Endometrial microvascular endothelial cells (primary cell): ENCODE results near the gene PDP2. TPM values are rescaled to one million over a fixed set of nuclear protein-coding genes. Genes with fewer than 3 reads are reported as not detected.
"Not testable (repeated sequence)": the region's sequence is repeated elsewhere in the genome, so short reads cannot be mapped to it uniquely, and the experiment has no call there.

ENCODE experiments used
- in situ Hi-C: cut with HindIII; loops from 2 replicates; pipeline ENCODE4 v1.10.0; 2017; ENCODE audit warnings: low sequenced_read_pairs, low pct_unique_long_range_greater_than_20kb; ENCODE audit errors: inconsistent ontology term
- total RNA-seq: library from RNA; depleted of rRNA; stranded (reverse); fragments of >200 nt; gene quantifications from one replicate; pipeline ENCODE4 v1.2.3, GENCODE V29; 2015; ENCODE audit errors: inconsistent ontology term

Gene PDP2
- total RNA-seq, 1 donor from 2014 or later, result 12.5 TPM

DNA sequence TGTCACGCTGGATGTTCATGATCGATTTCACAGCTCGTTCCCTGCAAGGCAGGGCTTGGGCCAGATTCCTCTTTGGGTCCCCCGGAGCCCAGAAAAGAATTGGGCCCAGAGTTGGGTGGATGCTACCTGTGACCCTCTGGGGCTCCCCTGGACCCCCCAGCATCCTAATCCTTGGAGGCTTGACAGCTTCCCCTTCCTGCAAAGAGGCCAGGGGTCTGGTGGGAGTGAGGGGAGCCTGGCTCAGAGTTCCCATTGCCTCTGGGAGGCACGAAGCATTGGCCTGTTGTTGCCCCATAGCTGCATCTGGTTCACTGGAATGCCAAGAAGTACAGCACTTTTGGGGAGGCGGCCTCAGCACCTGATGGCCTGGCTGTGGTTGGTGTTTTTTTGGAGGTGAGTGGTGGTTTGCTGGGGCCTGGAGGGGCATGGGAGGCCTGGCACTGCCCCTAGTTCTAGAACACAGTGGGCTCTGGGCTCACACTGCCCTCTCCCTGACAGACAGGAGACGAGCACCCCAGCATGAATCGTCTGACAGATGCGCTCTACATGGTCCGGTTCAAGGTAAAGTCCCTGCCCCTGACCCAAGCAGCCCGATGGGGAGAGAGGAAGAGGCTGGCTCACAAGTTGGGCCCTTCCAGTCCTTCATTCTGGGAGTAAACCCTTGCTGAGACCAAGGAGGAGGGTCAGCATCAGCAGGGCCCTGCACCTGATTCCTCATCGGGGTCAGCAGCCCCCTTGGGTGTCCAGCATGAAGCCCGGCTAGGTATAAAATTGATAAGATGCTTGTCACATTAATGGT is 28.9 kb upstream of the PDP2 start:
- in situ Hi-C loops, result no loop called here

DNA sequence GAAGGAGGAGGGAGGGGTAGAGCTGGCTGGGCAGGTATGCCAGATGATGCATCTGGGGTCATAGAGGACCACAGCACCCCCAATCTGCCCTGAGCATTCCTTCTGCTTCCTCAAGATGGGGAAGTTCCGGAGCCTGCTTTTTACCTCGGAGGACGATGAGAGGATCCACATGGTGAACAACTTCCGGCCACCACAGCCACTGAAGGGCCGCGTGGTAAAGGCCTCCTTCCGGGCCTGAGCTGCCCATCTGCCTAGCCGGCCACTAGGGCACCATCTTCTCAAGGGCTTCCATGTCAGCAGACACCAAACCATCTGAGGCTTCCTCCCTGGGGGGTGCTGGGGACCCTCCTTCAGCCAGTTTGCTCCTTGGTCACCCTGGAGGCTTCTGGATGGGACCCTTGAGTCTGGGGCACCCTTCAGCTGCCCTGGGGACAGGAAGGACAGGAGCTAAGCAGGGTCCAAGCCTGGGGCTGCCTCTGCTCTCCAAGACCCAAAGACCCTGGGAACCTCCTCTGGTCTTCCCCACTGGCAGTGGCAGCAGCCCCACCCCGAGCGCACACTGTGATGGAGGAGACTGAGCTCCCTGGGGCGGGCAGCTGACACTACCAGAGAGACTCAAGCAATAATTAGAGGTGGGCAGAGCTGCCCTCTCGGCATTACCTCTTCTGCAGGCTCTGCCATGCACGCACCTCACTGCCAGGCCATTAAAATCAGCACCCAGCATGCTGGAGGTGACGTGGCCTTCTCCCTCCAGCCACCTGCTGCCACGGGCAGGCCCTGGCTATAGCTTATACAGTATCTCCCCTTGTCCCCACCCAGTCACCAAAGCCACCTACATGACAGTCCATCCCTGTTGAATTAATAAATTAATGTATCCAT is 26.8 kb upstream of the PDP2 start:
- in situ Hi-C loops, result no loop called here

DNA sequence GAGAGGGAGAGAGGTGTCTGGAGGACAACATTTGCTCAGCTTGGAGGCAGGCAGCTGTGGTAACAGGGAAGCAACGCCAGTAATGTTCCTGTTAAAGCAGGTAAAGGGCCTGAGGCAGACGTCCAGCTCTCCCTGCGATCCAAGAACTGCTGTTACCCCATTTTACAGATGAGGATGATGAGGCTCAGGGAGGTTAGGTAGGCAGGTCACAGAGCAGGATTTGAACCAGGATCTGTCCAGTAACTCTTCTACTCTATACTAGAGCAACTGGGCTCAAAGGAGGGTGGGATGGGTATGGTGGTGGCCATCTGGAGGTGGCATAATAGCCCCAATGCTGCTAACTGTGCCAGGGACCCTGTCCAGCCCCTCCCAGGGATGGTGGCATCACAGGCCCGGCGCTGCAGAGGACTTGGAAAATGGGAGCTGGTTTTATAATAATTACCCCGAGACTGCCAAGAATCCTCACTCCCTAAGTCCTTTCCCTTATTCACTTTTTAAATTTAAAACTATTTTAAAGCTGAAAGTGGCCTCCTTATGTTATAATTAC is 24.1 kb upstream of the PDP2 start:
- in situ Hi-C loops, result no loop called here

DNA sequence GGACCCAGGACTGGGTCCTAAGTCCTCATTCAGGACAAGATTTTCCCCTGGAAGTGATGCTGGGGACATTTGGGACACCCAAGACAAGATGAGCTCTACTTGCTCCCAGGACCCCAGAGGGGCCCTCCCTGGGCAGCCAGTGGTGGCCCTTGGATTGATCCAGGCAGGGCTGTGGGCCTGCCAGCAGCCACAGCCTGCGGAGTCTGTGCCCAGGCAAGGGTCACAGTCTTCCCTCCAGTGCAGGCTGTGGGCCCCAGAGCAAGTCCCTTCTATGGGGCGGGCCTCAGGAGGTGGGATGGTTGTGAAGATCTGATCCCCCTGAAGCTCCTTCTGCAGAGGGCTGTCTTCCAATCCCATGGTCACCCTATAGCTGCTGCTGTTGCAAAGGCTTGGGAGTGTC is 23.5 kb upstream of the PDP2 start:
- in situ Hi-C loops, result no loop called here

DNA sequence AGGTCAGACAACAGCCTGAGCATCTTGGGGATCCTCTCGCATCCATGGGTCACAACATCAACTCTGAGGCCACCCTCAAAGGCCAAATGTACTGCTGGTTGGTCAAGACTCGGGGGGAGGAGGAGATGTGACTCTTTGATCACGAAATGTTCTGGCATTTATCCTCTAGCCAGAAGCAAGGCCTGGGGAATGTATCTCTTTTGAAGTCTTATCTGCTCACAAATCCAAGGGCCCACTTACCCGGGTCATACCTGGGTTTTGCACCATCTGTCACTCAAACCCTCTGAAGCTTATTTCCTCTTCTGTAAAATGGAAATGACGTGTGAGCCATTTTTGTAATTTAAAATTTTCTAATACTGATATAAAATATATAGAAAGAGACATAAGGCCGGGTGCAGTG is 22.9 kb upstream of the PDP2 start:
- in situ Hi-C loops, result no loop called here

DNA sequence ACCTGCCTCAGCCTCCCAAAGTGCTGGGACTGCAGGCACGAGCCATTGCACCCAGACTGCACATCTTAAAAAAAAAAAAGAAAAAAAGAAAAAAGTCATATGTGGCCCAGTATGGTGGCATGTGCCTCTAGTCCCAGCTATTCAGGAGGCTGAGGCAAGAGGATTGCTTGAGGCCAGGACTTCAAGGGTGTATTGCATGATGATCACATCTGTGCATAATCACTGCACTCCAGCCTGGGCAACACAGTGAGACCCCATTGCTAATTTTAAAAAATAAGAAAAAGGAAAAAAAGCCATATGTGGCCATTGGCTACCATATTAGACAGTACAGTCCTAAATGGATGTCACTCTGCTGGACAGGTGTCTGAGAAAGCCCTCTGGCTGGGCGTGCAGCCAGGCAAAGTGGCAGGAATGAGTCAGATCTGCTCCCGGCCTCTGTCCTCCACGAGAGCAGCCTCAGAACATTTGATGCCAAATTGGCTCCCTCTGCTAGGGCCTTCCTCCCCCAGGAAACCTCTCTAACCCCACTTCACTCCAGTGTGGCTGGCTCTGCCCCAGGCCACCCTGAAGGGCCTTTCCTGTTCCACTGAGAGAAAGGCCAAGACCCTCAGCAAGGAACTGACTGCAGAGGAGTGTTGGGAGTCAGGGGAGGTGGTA is 21.4 kb upstream of the PDP2 start:
- in situ Hi-C loops, result no loop called here

DNA sequence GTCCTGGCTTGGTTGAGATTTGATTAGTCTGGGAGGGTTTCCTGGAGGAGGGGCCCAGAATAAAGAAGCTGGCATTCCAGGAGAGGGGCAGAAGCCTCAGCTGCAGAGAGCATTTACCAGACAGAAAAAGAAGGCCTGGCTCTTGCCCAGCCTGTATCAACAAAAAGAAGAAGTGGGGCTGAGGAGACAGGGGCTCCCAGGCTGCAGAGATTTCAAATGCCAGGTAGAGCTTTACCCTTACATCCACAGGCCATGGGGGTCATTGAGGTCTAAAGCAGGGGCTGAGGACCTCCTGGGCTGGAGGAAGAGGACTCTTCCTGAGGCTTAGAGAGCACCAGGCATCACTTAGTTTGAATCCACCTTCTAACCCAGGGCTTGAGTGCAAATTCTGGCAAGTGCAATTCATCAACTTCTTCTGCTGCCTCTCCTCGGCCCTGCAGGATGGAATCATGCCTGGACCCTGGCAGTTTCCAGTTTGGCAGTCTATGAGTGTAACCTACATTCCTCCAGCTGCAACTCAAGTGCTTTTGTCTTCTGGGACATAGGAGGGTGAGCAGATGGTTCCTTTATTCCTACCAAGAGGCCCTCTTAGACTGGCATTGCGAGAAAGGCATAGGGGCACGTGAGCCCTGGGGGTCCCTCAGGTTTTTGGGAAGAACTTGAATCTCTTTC is 20.8 kb upstream of the PDP2 start:
- in situ Hi-C loops, result no loop called here

DNA sequence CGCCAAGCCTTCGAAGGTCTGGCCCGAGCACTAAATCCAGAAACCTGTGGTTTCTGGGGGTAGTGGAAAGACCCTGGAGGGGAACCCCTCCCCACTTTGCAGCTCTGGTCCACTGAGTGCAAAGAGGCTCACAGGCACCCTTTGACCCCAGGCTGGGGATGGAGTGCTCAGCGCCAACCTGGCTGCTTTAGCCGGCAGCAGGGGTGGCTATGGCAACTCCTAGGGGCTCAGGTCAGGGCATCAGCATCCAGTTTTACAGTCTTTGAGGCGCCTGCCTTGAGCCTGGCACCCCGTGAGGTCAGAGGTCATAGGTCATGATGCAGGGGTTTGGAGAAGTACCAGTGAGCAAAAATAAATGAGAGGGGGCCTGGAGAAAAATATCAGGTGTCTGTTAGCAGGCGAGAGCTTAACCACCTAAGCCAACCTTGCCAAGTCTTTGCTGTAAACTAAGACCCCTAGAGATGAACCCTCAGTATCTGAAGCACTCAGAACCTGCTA is 18.2 kb upstream of the PDP2 start:
- in situ Hi-C loops, result no loop called here

DNA sequence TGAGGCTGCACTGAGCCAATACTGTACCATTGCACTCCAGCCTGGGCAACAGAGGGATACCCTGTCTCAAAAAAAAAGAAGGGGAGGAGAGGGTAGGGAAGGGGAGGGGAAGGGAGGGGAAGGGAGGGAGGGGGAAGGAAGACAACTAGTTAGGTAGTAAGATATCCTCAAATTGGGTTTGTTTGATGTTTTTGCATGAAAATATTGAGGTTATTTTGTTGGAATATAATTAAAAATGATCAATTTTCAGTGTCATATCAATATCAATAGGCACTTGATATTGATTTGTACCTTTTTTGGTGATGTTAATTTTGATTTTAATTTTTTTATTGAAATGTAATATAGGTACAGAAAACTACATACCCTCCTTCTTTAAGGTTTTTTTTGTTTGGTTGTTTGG is 16.6 kb upstream of the PDP2 start:
- in situ Hi-C loops, result no loop called here

DNA sequence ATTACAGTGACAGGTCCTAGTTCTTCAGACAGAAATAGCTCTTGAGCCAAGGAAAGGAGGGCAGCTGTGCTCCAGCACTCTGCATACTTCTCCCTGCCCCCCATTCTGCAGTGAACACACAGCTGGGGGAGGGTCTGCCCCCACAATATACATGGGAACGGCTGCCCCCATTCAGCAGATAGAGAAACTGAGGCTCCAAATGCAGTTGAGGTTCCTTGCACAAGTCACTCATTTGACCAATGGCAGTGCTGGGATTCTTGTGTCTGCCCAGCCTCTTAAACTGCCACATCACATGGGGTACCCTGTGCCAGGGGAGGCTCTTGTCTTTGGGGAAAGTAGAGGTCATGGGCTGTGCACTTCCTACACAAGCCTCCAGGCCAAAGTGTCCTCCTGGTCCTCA is 10.9 kb upstream of the PDP2 start:
- in situ Hi-C loops, result no loop called here

DNA sequence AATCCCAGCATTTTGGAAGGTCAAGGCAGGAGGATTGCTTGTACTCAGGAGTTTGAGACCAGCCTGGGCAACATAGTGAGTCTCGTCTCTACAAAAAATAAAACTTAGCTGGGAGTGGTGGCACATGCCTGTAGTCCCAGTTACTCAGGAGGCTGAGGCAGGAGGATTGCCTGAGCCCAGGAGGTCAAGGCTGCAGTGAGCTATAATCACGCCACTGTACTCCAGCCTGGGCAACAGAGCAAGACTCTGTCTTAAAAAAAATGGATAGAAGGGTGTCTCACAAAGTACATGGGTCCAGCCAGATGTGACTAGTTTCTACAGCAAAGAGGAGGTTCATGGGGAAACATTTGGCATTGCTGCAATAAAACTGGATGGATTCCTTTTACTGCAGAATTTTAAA is 9.0 kb upstream of the PDP2 start:
- in situ Hi-C loops, result not testable (repeated sequence)

DNA sequence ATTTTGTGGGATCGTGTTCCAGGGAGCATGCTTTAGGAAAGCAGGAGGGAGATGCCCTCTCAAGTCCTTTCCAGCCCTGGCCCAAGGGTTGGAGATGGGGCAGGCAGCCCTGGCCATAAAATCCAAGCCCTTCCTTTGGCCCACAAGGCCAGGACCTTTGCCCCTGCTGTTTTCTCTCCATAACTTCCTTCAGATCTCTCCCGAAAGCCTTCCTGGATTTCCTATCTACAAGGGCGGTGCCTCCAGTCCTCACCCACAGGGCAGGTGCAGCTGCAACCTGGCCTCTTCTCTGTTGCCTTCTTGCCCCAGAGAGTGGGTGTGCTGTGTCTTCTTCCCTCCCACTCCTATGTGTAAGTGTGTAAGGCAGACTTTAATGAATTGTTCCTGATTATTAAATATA is 8.5 kb upstream of the PDP2 start:
- in situ Hi-C loops, result no loop called here

DNA sequence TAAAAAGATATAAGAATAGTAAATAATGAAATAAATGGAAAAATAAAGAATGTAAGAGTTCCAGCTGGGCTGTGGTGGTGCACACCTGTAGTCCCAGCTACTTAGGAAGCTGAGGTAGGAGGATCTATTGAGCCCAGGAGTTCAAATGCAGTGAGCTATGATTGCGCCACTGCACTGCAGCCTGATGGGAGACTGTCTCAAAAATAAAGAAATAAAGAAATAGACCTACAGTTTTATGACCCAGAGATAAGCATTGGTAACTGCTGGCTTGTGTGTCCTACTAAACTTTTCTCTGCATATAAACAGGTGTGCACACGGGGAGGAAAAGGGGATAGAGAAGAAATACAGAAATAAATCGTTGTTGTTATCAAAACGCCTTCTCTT is 7.8 kb upstream of the PDP2 start:
- in situ Hi-C loops, result no loop called here

DNA sequence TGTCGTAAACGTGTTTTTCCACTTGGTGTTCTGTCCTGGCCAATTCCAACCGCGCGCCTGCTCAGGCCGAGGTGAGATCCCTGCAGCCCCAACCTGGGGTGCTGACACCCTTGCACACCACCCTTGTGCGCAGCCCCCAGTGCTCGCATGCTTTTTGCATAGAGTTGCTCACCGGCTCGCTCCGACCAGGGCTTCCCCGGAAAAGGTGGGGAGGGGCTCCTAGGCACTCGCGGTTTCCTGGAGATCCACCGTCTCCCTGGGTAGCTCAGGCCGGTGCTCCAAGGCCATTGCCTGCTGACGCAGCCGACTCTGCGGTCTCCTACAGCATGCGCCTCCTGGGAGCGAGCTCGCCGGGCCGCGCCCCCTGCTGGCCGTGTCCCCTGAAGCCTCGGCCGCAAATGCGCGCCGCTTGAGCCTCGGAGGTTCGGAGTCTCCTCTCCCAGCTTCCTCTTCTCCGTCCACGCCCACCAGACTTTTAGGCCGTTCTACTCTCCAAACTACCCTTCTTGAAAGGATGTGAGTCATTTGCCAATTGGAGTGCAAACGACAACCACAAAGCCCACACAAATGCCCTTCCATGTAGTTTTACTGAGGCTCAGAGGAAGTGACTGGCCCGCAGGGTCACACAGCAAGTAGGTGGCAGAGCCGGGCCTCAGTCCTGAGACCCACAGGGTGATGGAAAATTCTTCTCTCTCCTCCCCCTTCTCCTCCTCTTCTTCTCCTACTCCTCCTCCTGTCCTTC is 7.2 kb upstream of the PDP2 start:
- in situ Hi-C loops, result no loop called here

DNA sequence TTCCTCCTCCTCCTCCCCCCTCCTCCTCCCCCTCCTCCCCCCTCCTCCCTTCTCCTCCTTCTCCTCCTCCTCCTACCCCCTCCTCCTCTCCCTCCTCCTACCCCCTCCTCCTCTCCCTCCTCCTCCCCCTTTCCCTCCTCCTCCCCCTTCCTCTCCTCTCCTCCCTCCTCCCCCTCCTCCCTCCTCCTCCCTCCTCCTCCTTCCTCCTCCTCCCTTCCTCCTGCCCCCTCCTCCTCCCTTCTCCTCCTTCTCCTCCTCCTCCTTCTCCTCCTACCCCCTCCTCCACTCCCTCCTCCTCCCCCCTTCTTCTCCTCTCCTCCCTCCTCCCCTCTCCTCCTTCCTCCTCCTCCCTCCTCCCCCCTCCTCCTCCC is 6.6 kb upstream of the PDP2 start:
- in situ Hi-C loops, result no loop called here

DNA sequence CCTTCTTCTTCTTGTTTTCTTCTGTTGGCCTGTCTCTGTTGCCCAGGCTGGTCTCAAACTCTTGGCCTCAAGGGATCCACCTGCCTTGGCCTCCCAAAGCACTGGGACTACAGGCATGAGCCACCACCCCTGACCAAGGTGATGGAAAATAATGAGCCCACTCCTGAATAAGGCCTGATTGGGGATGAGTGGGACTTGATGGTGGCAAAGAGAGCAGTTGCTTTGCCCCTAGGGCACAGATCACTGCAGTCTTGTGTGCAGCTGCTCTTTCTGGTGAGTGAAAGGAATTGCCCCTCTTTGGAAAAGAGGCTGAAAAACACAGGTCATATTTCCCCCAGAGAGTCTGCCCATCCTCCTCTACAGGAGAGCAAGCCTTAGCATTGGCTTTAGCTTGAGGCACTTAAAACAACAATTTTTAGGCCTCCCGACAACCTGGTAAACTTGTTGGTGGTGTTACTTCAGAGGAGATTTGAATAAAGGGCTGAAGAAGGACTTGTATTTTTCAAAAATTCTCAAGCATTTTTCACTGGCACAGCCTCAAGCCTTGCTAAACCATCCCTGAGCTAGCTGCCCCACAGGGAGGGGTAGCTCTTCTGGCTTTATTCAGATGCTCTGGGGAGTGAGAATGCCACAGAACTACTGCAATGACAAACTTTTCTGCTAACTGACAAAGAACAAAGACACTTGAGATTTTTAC is 6.1 kb upstream of the PDP2 start:
- in situ Hi-C loops, result no loop called here

DNA sequence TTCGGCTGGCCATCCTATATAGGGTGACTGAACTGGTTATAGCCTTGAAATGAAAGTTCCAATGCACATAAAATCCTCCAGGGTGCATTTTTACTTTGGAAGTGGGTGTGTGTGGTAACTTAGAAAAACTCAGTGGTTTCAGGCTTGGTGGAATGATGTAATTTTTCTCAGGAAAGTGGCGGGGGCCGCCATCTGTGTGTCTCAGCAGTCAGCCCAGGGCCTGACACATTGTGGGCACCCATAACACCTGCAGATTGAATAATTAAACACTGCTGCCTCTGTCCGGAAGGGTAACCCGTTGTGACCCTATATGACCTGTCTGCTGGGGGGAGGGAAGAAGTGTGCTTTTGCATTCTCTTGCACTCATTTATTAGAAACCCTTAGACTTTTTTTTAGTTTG is 2.2 kb upstream of the PDP2 start:
- in situ Hi-C loops, result no loop called here

DNA sequence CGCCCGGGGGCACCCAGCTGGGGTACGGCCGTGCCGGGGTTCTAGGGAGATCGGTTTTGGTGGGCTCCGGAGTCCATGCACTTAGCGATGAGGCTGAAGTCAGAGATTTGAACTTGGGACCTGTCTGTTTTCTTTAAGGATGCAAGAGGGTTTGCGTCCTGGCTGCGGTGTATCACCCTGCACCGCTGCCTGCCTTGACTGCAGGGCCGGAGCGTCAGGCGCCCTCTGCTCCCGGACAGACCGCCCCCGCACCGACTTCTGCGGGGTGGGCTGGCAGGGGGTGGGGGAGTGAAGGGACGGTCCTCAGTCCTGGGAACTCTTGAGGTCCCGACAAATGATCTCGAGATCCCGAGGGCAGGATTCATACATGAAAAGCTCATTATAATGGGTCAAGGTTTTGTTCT is 701 bp downstream of the PDP2 start:
- in situ Hi-C loops, result no loop called here
